Hepatocyte (in vitro differentiated cells): Measurements from ENCODE around the gene CNNM2.

Experiments
- EZH2 ChIP-seq: fragments of 200-600 bp; sonication (generic); IDR thresholded peaks from 2 replicates; pipeline ENCODE4 v1.6.1; 2016; ENCODE audit warnings: antibody characterized with exemption, mild to moderate bottlenecking, borderline replicate concordance
- EZH2phosphoT487 ChIP-seq: fragments of 200-600 bp; sonication (generic); IDR thresholded peaks from one replicate; pipeline ENCODE4 v1.6.1; 2018; ENCODE audit warnings: antibody characterized with exemption, mild to moderate bottlenecking, low read depth, moderate library complexity; ENCODE audit not compliant: unreplicated experiment, severe bottlenecking
- TF ChIP-seq, protein P1 (sequence below): fragments of 200-600 bp; sonication (generic); IDR thresholded peaks from 2 replicates; pipeline ENCODE4 v1.5.1; 2016; ENCODE audit warnings: antibody characterized with exemption, mild to moderate bottlenecking; ENCODE audit not compliant: poor library complexity

DNA sequence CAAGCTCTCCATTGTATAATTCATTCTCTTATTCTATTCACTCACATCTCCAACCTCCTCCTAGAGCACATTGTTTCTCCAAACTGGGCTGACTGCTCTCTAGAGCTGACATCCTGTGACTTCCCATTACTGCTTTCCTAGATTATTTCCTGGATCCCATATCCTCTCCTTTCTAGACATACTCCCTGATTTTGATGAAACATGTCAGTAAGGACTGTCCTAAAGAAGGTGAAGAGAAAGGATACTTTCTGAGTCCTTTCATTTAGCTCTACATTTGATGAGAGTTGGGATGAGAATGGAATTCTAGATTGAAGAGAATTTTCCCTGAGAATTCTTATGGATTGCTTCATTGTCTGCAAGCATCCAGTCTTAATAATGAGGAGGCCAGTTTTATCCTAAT is 78.8 kb downstream of the CNNM2 start:
- TF ChIP-seq, protein P1, sequence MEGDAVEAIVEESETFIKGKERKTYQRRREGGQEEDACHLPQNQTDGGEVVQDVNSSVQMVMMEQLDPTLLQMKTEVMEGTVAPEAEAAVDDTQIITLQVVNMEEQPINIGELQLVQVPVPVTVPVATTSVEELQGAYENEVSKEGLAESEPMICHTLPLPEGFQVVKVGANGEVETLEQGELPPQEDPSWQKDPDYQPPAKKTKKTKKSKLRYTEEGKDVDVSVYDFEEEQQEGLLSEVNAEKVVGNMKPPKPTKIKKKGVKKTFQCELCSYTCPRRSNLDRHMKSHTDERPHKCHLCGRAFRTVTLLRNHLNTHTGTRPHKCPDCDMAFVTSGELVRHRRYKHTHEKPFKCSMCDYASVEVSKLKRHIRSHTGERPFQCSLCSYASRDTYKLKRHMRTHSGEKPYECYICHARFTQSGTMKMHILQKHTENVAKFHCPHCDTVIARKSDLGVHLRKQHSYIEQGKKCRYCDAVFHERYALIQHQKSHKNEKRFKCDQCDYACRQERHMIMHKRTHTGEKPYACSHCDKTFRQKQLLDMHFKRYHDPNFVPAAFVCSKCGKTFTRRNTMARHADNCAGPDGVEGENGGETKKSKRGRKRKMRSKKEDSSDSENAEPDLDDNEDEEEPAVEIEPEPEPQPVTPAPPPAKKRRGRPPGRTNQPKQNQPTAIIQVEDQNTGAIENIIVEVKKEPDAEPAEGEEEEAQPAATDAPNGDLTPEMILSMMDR: no peak
- no peak for TF ChIP-seq EZH2
- TF ChIP-seq EZH2phosphoT487: no peak
